NCI-H2081 treated with DMSO at 0.1 percent for 48 hours (cell line): Measurements from ENCODE around the gene ACAD8.
"Not testable (repeated sequence)": the region's sequence is repeated elsewhere in the genome, so short reads cannot be mapped to it uniquely, and the experiment has no call there.

ENCODE experiments used
- DNase-seq: peaks from one replicate; lab custom pipeline; 2025; lab: John Stamatoyannopoulos, UW

ACAD8 gene

GRCh38 chr11:134267461-134267860 is 14.1 kb downstream of the ACAD8 start:
- no peak for DNase-seq

- DNase-seq = no peak
Measured at GRCh38 chr11:134267966-134268365, 14.6 kb downstream of the ACAD8 start.

GRCh38 chr11:134270250-134270714 is 16.9 kb downstream of the ACAD8 start:
- no peak for DNase-seq

GRCh38 chr11:134271978-134272377 is 18.6 kb downstream of the ACAD8 start:
- DNase-seq = no peak

GRCh38 chr11:134272381-134273316 is 19.3 kb downstream of the ACAD8 start:
- no peak for DNase-seq

GRCh38 chr11:134273317-134273712 is 19.9 kb downstream of the ACAD8 start:
- DNase-seq = no peak

- DNase-seq = no peak
Measured at GRCh38 chr11:134275188-134275533, 21.8 kb downstream of the ACAD8 start.

GRCh38 chr11:134275534-134276395 is 22.4 kb downstream of the ACAD8 start, which contains the start of gene GLB1L3:
Gene GLB1L3, plus strand, starts transcription at chr11:134276379. Its CDS starts 362 bp downstream, at chr11:134276741.
- no peak for DNase-seq

GRCh38 chr11:134276396-134277182 is 23.2 kb downstream of the ACAD8 start:
- DNase-seq = no peak

GRCh38 chr11:134277183-134278001 is 24.0 kb downstream of the ACAD8 start:
- DNase-seq = no peak

- DNase-seq = no peak
Measured at GRCh38 chr11:134278356-134278755, 25.0 kb downstream of the ACAD8 start.

- not testable (repeated sequence) for DNase-seq
Measured at GRCh38 chr11:134281635-134282034, 28.3 kb downstream of the ACAD8 start.

GRCh38 chr11:134282121-134283045 is 29.0 kb downstream of the ACAD8 start:
- no peak for DNase-seq

- DNase-seq = no peak
Measured at GRCh38 chr11:134283461-134284230, 30.3 kb downstream of the ACAD8 start.

- not testable (repeated sequence) for DNase-seq
Measured at GRCh38 chr11:134284349-134284748, 31.0 kb downstream of the ACAD8 start.

- no peak for DNase-seq
Measured at GRCh38 chr11:134287561-134287960, 34.2 kb downstream of the ACAD8 start.

- no peak for DNase-seq
Measured at GRCh38 chr11:134288486-134288885, 35.1 kb downstream of the ACAD8 start.

- DNase-seq = no peak
Measured at GRCh38 chr11:134289167-134289566, 35.8 kb downstream of the ACAD8 start.

- no peak for DNase-seq
Measured at GRCh38 chr11:134289789-134290188, 36.4 kb downstream of the ACAD8 start.
